H1 (cell line): ENCODE measurements around the gene MBNL1. TPM values are rescaled to one million over a fixed set of nuclear protein-coding genes. Genes with fewer than 3 reads are reported as not detected.

Experiments
- CTCF ChIA-PET: fragments of 300-600 bp; sonication (Branson Sonifier 250); formaldehyde crosslinking; loops from one replicate; lab custom pipeline; 2021; ENCODE audit not compliant: partially characterized antibody; lab: Charles Lee
- POLR2A ChIA-PET: fragments of 300-600 bp; sonication (Branson Sonifier 250); formaldehyde crosslinking; loops from one replicate; lab custom pipeline; 2021; ENCODE audit warnings: inconsistent platforms; ENCODE audit not compliant: partially characterized antibody; lab: Charles Lee
- DNase-seq, 2 experiments: peaks; one replicate each; pipeline versions ENCODE4 v3.0.0 to v3.0.0-alpha.2; 2010 to 2022; ENCODE audit warnings: low spot score in 2 of 2, low read depth in 1 of 2, mixed read lengths in 1 of 2
- FAIRE-seq: peaks from 2 replicates; lab custom pipeline; 2011; peaks lifted over from hg19 to GRCh38; lab: Jason Lieb, UNC
- H2AFZ ChIP-seq: 2 replicates; pipeline ENCODE4 v1.8.1; 2012; ENCODE audit warnings: low read length, inconsistent platforms
- H2AK5ac ChIP-seq: 2 replicates; pipeline ENCODE4 v1.6.1; 2013; ENCODE audit warnings: low read depth, low read length
- H2BK120ac ChIP-seq: replicated peaks from 2 replicates; pipeline ENCODE3; 2013; ENCODE audit warnings: low read depth, low read length, inconsistent platforms
- H2BK12ac ChIP-seq: 2 replicates; pipeline ENCODE4 v1.6.1; 2013; ENCODE audit warnings: low read depth, low read length
- H2BK15ac ChIP-seq: 2 replicates; pipeline ENCODE4 v1.6.1; 2013; ENCODE audit warnings: low read length
- H2BK20ac ChIP-seq: 2 replicates; pipeline ENCODE4 v1.6.1; 2013; ENCODE audit warnings: low read length
- H2BK5ac ChIP-seq: 2 replicates; pipeline ENCODE4 v1.6.1; 2013; ENCODE audit warnings: low read depth, low read length
- H3K14ac ChIP-seq: 2 replicates; pipeline ENCODE4 v1.6.1; 2013; ENCODE audit warnings: inconsistent platforms; ENCODE audit not compliant: insufficient read length
- H3K18ac ChIP-seq: 2 replicates; pipeline ENCODE4 v1.6.1; 2013; ENCODE audit warnings: low read length; ENCODE audit errors: extremely low read depth
- H3K23ac ChIP-seq: 2 replicates; pipeline ENCODE4 v1.6.1; 2013; ENCODE audit warnings: inconsistent platforms; ENCODE audit not compliant: insufficient read length
- H3K23me2 ChIP-seq: 2 replicates; pipeline ENCODE4 v1.6.1; 2013; ENCODE audit warnings: low read depth, low read length
- H3K27ac ChIP-seq: 2 replicates; pipeline ENCODE4 v1.6.1; 2011; ENCODE audit warnings: low read depth, low read length, inconsistent platforms
- H3K27me3 ChIP-seq, 4 experiments: replicated peaks in 1 of 4; 1 replicate in 1 of 4; 2 replicates in 3 of 4; pipeline versions ENCODE4 v1.6.1 to v1.8.1; 2011 to 2013; ENCODE audit warnings: low read length in 3 of 4, mild to moderate bottlenecking in 3 of 4, inconsistent platforms in 2 of 4, mixed read lengths in 2 of 4, moderate library complexity in 1 of 4; ENCODE audit not compliant: control insufficient read depth in 3 of 4, insufficient read depth in 3 of 4; ENCODE audit errors: extremely low read depth in 1 of 4
- H3K36me3 ChIP-seq, 4 experiments: 2 replicates each; pipeline versions ENCODE4 v1.6.1 to v1.8.1; 2011 to 2013; ENCODE audit warnings: mild to moderate bottlenecking in 4 of 4, low read length in 3 of 4, moderate library complexity in 2 of 4, control low read depth in 1 of 4, inconsistent platforms in 1 of 4; ENCODE audit not compliant: insufficient read depth in 4 of 4, control insufficient read depth in 2 of 4
- H3K4ac ChIP-seq: replicated peaks from 2 replicates; pipeline ENCODE3; 2013; ENCODE audit warnings: low read length, low read depth, mixed read lengths, inconsistent platforms; ENCODE audit not compliant: insufficient read length
- H3K4me1 ChIP-seq, 4 experiments: replicated peaks in 1 of 4; 1 replicate in 1 of 4; 2 replicates in 3 of 4; pipeline versions ENCODE4 v1.6.1 to v1.8.1; 2011 to 2013; ENCODE audit warnings: low read length in 3 of 4, inconsistent platforms in 2 of 4, mixed read lengths in 1 of 4; ENCODE audit not compliant: insufficient read depth in 4 of 4, control insufficient read depth in 3 of 4
- H3K4me2 ChIP-seq, 2 experiments: 2 replicates each; pipeline versions ENCODE4 v1.6.1 to v1.8.1; 2011 to 2013; ENCODE audit warnings: low read depth in 2 of 2, low read length in 2 of 2, control low read depth in 1 of 2, inconsistent platforms in 1 of 2, mild to moderate bottlenecking in 1 of 2; ENCODE audit not compliant: insufficient read depth in 1 of 2
- H3K4me3 ChIP-seq, 4 experiments: fragments of 200-600, 300-600 bp in 1 of 4; sonication (generic), shearing (Covaris generic), sonication (Bioruptor Twin) in 1 of 4; 2 replicates each; pipeline versions ENCODE4 v1.5.1 to v1.8.1; 2011 to 2016; ENCODE audit warnings: low read length in 4 of 4, low read depth in 3 of 4, control low read depth in 2 of 4, inconsistent platforms in 2 of 4, mild to moderate bottlenecking in 2 of 4, mixed read lengths in 1 of 4, moderate library complexity in 1 of 4; ENCODE audit not compliant: insufficient read depth in 2 of 4; ENCODE audit errors: extremely low read depth in 1 of 4
- H3K56ac ChIP-seq: replicated peaks from 2 replicates; pipeline ENCODE3; 2013; ENCODE audit warnings: low read depth, mild to moderate bottlenecking, mixed read lengths, low read length, inconsistent platforms; ENCODE audit not compliant: insufficient read length
- H3K79me1 ChIP-seq: 2 replicates; pipeline ENCODE4 v1.6.1; 2013; ENCODE audit warnings: low read depth, low read length, control low read depth
- H3K79me2 ChIP-seq, 2 experiments: 2 replicates each; pipeline versions ENCODE4 v1.6.1 to v1.8.1; 2012 to 2013; ENCODE audit warnings: low read length in 2 of 2, mild to moderate bottlenecking in 2 of 2, inconsistent platforms in 1 of 2; ENCODE audit not compliant: insufficient read depth in 2 of 2, control insufficient read depth in 1 of 2
- H3K9ac ChIP-seq, 4 experiments: replicated peaks in 1 of 4; 1 replicate in 1 of 4; 2 replicates in 3 of 4; pipeline versions ENCODE4 v1.6.1 to v1.8.1; 2011 to 2013; ENCODE audit warnings: low read depth in 3 of 4, low read length in 3 of 4, control low read depth in 2 of 4, mild to moderate bottlenecking in 2 of 4, moderate library complexity in 2 of 4, inconsistent platforms in 1 of 4; ENCODE audit errors: extremely low read depth in 1 of 4
- H3K9me3 ChIP-seq, 2 experiments: 2 replicates each; pipeline versions ENCODE4 v1.6.1 to v1.8.1; 2012 to 2013; ENCODE audit warnings: mild to moderate bottlenecking in 2 of 2, moderate library complexity in 2 of 2, control low read depth in 1 of 2, inconsistent platforms in 1 of 2, low read depth in 1 of 2, low read length in 1 of 2, mixed read lengths in 1 of 2; ENCODE audit not compliant: insufficient read depth in 2 of 2
- H4K20me1 ChIP-seq, 2 experiments: replicated peaks in 1 of 2; 2 replicates each; pipeline versions ENCODE3 to v1.8.1; 2011 to 2013; ENCODE audit warnings: inconsistent platforms in 2 of 2, low read length in 2 of 2, mild to moderate bottlenecking in 1 of 2; ENCODE audit not compliant: insufficient read depth in 2 of 2, control insufficient read depth in 1 of 2
- H4K5ac ChIP-seq: 2 replicates; pipeline ENCODE4 v1.6.1; 2013; ENCODE audit warnings: low read length, low read depth, mixed read lengths, inconsistent platforms; ENCODE audit not compliant: insufficient read length
- H4K8ac ChIP-seq: 2 replicates; pipeline ENCODE4 v1.8.0; 2013; ENCODE audit warnings: mild to moderate bottlenecking, moderate library complexity, low read length, inconsistent platforms; ENCODE audit not compliant: insufficient read depth; ENCODE audit errors: extremely low read depth
- H4K91ac ChIP-seq: replicated peaks from 2 replicates; pipeline ENCODE3; 2013; ENCODE audit warnings: low read length, mixed read lengths, inconsistent platforms; ENCODE audit not compliant: insufficient read length
- BACH1 ChIP-seq: IDR thresholded peaks from 2 replicates; pipeline ENCODE4 v1.6.1; 2012; ENCODE audit warnings: low read length, improper control_type of control experiment
- CBX5 ChIP-seq: fragments of 300-800, 300-1000 bp; sonication (generic); IDR thresholded peaks from 2 replicates; pipeline ENCODE4 v1.7.1; 2016; ENCODE audit warnings: antibody characterized with exemption, low read length, low read depth
- CTCF ChIP-seq, 3 experiments: IDR thresholded peaks; 1 replicate in 2 of 3; 2 replicates in 1 of 3; pipeline versions ENCODE4 v1.5.1 to v1.6.1; 2011; ENCODE audit warnings: low read length in 3 of 3, mild to moderate bottlenecking in 3 of 3, inconsistent platforms in 2 of 3, low read depth in 1 of 3, moderate library complexity in 1 of 3; ENCODE audit not compliant: insufficient read depth in 1 of 3; ENCODE audit errors: control extremely low read depth in 1 of 3
- NRF1 ChIP-seq: IDR thresholded peaks from 2 replicates; pipeline ENCODE4 v1.6.1; 2011; ENCODE audit warnings: mild to moderate bottlenecking, low read depth, low read length, improper control_type of control experiment
- PHF8 ChIP-seq: fragments of 200-600 bp; sonication (generic); conservative IDR thresholded peaks from 2 replicates; pipeline ENCODE4 v1.7.1; 2012; ENCODE audit warnings: low read depth, mild to moderate bottlenecking, inconsistent platforms, low read length, moderate library complexity
- RBBP5 ChIP-seq: IDR thresholded peaks from 2 replicates; pipeline ENCODE4 v1.7.1; 2012; ENCODE audit warnings: low read depth, mild to moderate bottlenecking, inconsistent platforms, low read length, moderate library complexity, borderline replicate concordance
- SUZ12 ChIP-seq: fragments of 200-600 bp; sonication (generic); IDR thresholded peaks from 2 replicates; pipeline ENCODE4 v1.6.1; 2012; ENCODE audit warnings: mild to moderate bottlenecking, inconsistent platforms, low read length, moderate library complexity, mixed read lengths
- TCF12 ChIP-seq: IDR thresholded peaks from 2 replicates; pipeline ENCODE4 v1.6.1; 2011; ENCODE audit warnings: low read depth, mild to moderate bottlenecking, low read length
- WGBS, 2 experiments: shearing (Covaris generic) in 1 of 2; methylation state at CpG; one replicate each; pipeline versions ENCODE4 v1.1.6 to v1.1.7; 2013 to 2015; ENCODE audit warnings: low lambda C conversion rate in 2 of 2, mixed read lengths in 2 of 2, inconsistent platforms in 1 of 2, low coverage in 1 of 2, missing lambda C conversion rate in 1 of 2; ENCODE audit not compliant: insufficient replicate concordance in 2 of 2, insufficient coverage in 1 of 2, insufficient read length in 1 of 2; ENCODE audit errors: extremely low coverage in 1 of 2, missing lambda C conversion rate in 1 of 2; 5-methylcytosine and 5-hydroxymethylcytosine counted together
- polyA plus RNA-seq, 7 experiments: library from polyadenylated mRNA; depleted of rRNA in 3 of 7; stranded (reverse) in 5 of 7; unstranded in 2 of 7; fragments of >200 nt in 5 of 7; fragments of 200-250 nt in 2 of 7; gene quantifications; 1 replicate in 5 of 7; 2 replicates in 1 of 7; 4 replicates in 1 of 7; pipeline versions ENCODE4 v1.2.1 to v1.2.3, GENCODE V29; 2011 to 2013; ENCODE audit warnings: missing spikeins in 2 of 7, mixed read lengths in 2 of 7
- total RNA-seq: library from RNA; stranded (reverse); fragmentation: NEBNext Ultra II Directional; extraction: Animal tissue kit (Norgen Biotek cat#: 25700); gene quantifications from 2 replicates; pipeline ENCODE4 v1.2.1, GENCODE V29; 2021

The MBNL1 gene
- total and polyA plus RNA-seq, 2 of the 8 experiments (the other 6 are each of a cell fraction or from before 2014, with no cell fraction given), result 5.0 to 16.4 TPM

- Histone ChIP-seq H2BK15ac (0 out of 2 replicates have a peak overlapping the region, but pooled peaks have one; percentile 63), H3K9me3 (no peaks in the 10 kb centered on the region), H3K18ac (0 out of 2 replicates have a peak overlapping the region, but pooled peaks have one; percentile 24), H3K4me2 (peak overlapping the region; percentile 80 to 91), H3K56ac (peak overlapping the region; percentile 77), H2BK12ac (peak overlapping the region; percentile 55; the same call in 1 of the 2 replicates), H2AFZ (peak overlapping the region; percentile 78; the same call in 1 of the 2 replicates), H2AK5ac (no peak overlapping the region), H3K4ac (no peak overlapping the region), H2BK20ac (no peak overlapping the region), H3K27me3 (peaks cover 0 to 17% (median 7%) of the 10 kb centered on the region in 4 experiments; a peak in 4 of 7 replicates), H3K23me2 (no peaks in the 10 kb centered on the region; the same call in 1 of the 2 replicates), H3K14ac (no peak overlapping the region), H3K9ac (peak overlapping the region in 3 of 4 experiments; percentile 49 to 69 (median 52); a peak in 6 of 7 replicates), H2BK5ac (peak overlapping the region; percentile 68; the same call in 1 of the 2 replicates), H4K5ac (peak overlapping the region; percentile 42), H3K4me3 (peak overlapping the region; percentile 66 to 86 (median 76); a peak in 7 of 8 replicates), H3K79me1 (no peaks in the 10 kb centered on the region; the same call in 1 of the 2 replicates), H3K4me1 (peaks cover 0 to 4% (median under 1%) of the 10 kb centered on the region in 4 experiments; a peak in 4 of 7 replicates), H3K36me3 (no peaks in the 10 kb centered on the region), H4K91ac (peak overlapping the region; percentile 75), H4K8ac (peak overlapping the region; percentile 88; the same call in 1 of the 2 replicates), H3K23ac (no peak overlapping the region), H4K20me1 (no peaks in the 10 kb centered on the region), H2BK120ac (no peak overlapping the region), H3K27ac (peak overlapping the region; percentile 62; the same call in 1 of the 2 replicates), H3K79me2 (peaks cover 0 to 32% of the 10 kb centered on the region in 2 experiments; a peak in 2 of 4 replicates)
- POLR2A ChIA-PET, result interaction anchor here (1.0 to 1.3 kb wide), 3 partner anchors 12 to 92 kb away, joined by 3 to 4 read pairs (median 3); no protein-coding TSS in a partner anchor
- 47% methylated on average over 16 of the region's 16 CpGs; no CpG with 5 or more reads in 1 of the 2 experiments for WGBS, 2 experiments
- no peak for DNase-seq
- CTCF ChIA-PET, result interaction anchor here (0.7 to 2.6 kb wide), 3 partner anchors 12 to 345 kb away, joined by 3 to 7 read pairs (median 4); no protein-coding TSS in a partner anchor
- FAIRE-seq, result no peak
- no peak for TF ChIP-seq RBBP5
- no peak for TF ChIP-seq SUZ12
- TF ChIP-seq NRF1, result no peak
- TF ChIP-seq PHF8, result no peak; the same call in 1 of the 2 replicates
- no peak for TF ChIP-seq TCF12
- TF ChIP-seq CBX5, result no peak
- TF ChIP-seq BACH1, result no peak
- no peak for TF ChIP-seq CTCF (IDR thresholded peaks at IDR 0.05; ENCODE audit: control extremely low read depth in 1 of 3, insufficient read depth in 1 of 3, low read depth in 1 of 3, low read length in 3 of 3)
Observed at GRCh38 chr3:152267831-152268554, 736 bp upstream of the MBNL1 start.
